GM21737 (cell line): ENCODE data around the gene ZMYM4.

ENCODE experiments used
- ATAC-seq: cut with Tn5 transposase; IDR thresholded peaks from one replicate; pipeline ENCODE4 v1.9.1; 2021; ENCODE audit warnings: mild to moderate bottlenecking, moderate library complexity; ENCODE audit not compliant: unreplicated experiment

The ZMYM4 gene

DNA sequence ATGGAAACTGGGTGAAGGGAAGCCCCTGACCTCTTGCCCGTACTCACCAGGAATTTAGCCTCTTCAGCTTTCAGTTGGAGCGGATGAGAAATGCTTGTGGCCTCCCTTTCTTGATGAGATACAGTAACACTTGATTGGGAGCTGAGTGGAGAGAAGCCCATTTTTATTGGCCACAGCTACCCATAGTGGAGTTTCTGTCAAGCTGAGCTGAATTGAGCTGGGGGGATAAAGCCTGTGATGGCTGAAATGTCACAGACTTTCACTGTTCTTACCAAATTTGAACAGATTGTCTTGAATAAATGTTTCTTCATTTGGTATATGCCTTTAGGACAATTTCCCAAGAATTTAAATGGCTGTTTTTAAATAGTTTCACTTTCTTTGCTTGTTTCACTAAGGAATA lies 125.9 kb downstream of the ZMYM4 start:
- ATAC-seq, result no peak

DNA sequence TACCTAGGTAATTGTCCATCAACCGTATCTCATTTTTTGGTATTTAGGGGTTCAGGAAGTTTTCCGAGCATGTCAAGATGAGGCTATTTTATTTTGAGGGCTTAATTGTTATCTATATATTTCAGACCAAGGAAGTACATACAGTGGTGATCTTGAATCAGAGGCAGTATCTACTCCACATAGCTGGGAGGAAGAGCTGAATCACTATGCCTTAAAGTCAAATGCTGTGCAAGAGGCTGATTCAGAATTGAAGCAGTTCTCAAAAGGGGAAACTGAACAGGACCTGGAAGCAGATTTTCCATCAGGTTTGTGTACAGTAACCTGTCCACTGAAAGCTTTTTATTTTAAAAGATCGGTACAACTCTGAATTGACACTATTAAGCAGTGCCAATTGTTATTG lies 130.2 kb downstream of the ZMYM4 start:
- no peak for ATAC-seq

DNA sequence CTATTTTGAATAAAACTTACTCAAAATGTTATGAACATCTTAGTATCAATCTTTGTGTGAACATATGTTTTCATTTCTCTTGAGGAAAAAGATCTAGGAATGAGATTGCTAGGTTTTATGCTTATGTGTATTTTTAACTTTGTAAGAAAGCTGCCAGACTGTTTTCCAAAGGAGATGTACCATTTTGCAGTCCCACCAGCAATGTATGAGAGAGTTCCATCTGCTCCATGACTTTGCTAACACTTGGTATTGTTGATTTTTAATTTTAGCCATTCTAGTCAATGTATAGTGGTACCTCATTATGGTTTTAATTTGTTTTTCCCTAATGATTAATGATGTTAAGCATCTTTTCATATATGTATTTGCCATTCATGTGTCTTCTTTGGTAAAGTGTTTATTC lies 132.5 kb downstream of the ZMYM4 start:
- no peak for ATAC-seq

DNA sequence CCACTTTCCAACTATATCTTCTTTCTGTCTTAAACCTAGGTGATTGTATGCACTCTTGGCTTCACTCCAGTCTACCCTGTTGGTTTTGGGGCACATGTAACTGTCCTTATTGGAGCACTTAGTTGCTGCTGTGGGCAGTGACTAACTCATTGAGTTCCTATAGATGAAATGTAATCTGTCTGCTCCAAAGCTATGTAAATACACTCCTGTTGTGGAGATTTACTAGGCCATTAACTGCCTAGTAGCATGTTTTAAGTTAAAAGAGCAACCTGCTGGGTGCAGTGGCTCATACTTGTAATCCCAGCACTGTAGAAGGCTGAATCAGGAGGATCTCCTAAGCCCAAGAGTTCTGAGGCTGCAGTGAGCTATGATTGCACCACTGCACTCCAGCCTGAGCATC lies 137.6 kb downstream of the ZMYM4 start:
- ATAC-seq, result no peak

DNA sequence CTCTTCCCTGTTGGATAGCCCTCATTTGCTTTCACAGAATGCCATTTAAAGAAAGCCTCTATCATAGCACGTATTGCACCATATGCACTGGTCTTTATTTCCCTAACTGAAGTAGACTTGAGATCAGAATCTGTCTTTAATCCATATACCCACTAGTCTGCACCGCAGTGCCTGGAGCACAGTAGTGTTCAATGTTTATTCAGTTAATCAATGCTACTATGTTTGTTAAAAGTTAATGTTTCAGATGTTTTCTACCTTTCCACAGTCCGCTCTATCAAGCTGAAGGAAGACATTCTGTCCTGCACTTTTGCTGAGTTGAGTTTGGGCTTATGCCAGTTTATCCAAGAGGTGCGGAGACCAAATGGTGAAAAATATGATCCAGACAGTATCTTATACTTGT lies 139.2 kb downstream of the ZMYM4 start:
- ATAC-seq, result no peak

DNA sequence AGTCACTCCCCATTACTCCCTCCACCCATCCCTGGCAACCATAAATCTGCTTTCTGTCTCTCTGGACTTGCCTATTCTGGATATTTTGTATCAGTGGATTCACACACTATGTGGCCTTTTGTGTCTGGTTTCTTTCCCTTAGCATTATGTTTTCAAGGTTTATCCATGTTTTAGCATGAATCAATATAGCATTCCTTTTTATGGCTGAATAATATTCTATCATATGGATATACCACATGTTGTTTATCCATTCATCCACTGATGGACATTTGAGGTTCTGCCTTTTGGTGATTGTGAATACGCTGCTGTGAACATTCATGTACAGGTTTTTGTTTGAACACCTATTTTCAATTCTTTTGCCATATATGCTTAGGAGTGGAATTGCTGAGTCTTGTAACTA lies 140.4 kb downstream of the ZMYM4 start:
- ATAC-seq, result no peak

DNA sequence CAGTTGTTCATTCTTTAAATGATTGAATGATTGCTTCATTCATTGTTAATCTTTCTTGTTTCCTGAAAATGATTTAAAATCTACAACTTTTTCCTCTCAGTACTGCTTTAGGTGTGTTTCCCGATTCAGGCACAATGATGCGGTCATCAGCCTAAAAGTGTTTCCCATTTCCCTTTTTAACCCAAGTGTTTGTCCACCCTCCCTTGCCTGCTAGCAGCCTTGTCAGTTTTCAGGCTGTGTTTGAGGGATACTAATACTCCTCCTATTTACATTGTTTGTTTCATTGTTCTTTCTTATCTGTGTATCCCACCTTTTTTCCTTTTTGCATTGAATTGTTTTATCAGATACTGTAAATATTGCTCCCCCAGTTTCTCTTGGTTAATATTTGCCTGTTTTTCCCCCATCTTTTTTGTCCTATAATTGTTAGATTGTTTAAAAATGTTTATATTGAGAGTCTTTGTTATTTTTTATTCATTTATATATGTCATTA lies 157.6 kb downstream of the ZMYM4 start:
- ATAC-seq, result no peak

DNA sequence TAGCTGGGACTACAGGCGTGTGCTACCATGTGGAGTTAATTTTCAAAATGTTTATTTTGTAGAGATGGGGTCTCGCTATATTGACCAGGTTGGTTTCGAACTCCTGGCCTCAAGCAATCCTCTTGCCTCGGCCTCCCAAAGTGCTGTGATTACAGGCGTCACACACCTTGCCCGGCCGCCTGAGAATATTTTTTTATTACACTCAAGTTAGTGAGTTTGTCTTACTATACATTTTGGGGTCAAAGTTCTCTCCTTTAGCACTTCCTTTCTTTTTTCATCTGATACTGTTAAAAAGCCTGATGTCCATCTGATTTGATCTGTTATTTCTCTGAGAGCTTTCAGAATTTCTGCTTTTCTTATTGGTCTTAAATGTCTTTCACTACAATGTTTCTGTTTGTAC lies 159.9 kb downstream of the ZMYM4 start:
- ATAC-seq, result no peak

DNA sequence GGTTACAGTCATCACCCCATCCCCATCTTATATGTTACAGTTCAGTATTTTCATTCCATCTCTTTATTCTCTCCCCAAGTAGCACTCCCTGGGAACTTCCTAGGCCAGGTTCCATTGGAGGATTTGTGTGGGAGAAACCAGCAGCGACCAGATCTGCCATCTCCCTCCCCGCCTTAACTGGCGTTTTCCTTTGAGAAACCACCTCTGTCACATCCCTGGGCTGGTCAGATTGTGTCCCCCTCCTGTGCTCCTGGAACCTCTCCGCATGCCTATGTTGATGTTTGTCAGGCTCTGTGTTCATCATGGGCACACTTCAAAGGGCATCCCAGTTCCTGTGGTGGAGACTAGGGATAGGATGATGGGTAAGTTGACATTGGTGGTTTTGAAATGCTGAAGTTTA lies 162.3 kb downstream of the ZMYM4 start:
- no peak for ATAC-seq

DNA sequence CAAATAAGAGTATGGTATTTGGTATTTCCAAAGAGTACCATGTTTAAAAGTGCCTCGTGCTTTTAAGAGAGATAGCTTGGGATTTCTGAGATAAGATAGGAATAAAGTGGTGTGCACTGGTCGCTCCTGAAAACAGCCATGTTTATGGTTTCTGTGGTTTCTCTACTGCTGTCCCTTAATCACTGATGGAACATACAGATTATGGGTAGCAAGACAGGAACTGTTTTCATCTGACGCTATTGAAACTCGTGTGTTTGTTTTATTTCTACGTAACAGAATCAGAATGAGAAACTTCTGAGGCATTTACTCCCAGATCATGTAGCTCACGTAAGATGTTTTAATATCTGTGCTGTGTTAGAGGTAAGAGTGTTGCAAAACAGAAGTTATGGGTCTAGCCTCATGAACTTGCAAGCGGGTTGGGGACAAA lies 162.7 kb downstream of the ZMYM4 start:
- ATAC-seq, result no peak

DNA sequence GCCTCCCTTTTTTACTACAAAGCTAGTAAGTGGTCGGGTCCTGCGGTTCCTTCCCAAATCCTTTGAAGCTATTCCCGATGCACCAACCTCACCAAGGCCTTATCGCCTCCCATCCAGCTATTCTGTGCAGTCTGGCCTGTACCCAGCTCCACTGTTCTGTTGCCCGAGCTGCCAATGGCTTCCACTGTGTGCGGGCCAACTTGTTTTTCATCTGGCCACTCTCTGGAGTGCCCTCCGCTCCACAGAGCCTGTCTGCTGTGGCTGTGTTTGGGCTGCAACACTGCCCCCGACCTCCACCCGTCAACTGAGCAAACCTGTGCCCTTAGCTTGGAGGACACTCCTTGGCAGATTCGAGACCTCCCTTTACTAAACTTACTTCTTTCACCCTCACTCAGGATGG lies 163.7 kb downstream of the ZMYM4 start:
- ATAC-seq, result no peak

DNA sequence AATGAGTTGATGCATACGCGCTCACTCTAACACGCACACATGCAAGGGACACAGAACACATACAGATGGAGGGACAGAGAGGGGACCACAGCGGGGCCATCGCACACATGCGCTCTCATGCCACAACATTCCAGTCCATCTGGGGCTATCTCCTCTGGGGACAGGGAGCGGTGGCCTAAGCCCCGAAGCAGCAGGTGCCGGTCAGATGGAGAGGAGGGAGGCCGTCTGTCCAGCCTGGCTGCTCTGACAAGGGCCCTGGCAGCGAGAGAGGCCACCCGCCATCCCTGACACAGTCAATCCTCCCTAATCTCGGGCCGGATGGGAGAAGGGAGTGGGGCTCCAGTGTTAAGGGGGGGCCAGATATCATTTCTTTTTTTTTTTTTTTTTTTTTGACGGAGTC lies 165.2 kb downstream of the ZMYM4 start:
- ATAC-seq, result no peak

DNA sequence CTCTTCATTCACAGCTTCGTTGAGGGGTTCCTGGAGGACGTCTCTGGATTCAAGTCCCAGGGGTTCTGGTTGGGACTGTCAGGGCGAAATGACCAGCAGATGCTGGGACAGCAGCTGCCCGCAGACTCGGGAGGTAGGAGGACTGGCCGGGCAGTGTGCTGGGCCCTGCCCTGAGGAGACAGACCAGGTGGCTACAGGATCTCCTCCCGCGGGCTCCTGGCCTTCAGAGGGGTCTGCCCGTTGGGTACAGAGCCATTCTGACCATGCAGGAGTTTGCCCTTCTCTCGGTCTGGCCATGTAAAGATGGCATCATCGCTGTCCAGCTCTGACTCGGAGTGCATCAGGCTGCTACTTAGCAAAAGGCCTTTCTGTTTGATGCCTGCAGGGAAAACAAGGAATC lies 166.2 kb downstream of the ZMYM4 start:
- ATAC-seq, result no peak

DNA sequence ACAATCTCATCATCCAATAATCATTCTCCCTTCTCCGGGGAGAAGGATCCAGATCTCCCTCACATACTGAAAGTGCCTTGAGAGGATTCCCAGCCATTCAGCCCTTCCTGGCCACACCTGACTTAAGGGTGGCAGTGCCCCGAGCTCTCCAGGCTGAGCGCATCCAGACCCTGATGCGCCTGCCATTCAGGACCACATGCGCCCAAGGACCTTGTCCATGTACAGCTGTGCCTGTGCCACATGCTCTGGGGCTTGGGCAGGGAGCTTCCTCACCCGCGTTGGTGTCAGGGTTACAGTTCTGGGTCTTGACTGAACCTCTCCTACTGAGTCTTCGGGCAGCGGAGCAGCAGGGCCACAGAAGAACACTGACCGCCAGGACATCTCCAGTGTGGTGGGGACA lies 167.6 kb downstream of the ZMYM4 start:
- ATAC-seq, result no peak

DNA sequence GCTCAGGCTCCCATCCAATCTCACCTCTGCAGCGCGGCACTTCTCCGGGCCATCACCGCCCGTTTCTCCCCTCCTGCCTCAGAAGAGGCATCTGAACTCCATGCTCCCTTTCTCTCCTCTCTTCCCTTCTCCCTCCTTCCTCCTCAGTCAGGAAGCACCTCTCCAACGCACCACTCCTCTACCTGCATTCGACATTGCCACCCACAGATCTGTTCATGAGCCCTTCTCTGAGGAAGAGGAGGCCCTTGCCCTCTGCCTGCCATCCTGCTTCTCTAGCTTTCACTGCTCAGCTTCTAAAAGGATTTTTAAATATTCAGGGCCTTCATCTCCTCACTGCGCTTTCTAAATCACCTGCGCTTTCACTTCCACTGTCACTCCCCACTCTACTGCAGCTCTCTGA lies 168.7 kb downstream of the ZMYM4 start:
- ATAC-seq, result no peak

DNA sequence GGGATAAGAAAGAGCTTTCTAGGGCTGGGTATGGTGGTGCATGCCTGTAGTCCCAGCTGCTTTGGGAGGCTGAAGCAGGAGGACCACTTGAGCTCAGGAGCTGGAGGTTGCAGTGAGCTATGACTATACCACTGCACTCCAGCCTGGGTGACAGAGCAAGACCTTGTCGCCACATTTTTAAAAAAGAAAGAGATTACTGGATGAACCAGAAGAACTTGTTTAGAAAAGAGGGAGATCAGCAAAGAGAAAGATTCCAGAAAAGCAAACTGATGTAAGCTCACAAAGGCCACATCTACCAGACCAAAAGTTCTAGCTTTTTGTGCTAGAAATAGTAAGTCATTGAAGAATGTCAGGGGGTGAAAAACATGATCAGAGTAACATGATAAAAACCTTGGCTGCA lies 171.1 kb downstream of the ZMYM4 start:
- ATAC-seq, result no peak

DNA sequence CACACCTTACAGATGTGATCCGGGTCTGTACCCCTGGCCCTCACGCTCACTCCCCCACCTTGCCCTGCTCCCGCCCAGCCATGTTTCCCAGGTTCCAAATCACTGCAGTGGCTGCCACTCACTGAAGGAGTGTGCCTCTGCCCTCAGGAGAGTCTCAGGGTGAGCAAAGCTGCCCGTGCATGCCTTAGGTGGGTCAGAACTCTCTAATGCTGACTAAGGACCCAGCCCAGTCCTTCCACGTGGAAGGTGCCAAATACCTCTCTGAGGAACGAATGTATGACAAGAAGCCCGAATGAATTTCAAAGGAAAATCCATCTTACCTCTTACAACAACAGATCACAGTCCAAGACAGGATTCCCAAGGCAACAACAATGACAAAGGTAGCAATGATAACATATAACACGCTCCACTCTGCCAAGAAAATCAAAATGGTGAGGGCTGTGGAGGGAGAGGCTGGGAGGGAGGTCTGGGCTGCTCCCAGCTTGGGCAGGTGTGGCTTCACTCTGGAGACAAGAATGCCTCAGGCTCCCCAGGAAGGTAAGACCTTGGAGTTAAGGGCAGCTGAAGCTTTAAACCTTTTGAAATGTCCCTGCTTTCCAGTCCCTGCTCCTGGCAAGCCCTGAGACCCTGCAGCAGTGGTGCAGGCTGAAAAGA lies 173.5 kb downstream of the ZMYM4 start:
- ATAC-seq, result no peak

DNA sequence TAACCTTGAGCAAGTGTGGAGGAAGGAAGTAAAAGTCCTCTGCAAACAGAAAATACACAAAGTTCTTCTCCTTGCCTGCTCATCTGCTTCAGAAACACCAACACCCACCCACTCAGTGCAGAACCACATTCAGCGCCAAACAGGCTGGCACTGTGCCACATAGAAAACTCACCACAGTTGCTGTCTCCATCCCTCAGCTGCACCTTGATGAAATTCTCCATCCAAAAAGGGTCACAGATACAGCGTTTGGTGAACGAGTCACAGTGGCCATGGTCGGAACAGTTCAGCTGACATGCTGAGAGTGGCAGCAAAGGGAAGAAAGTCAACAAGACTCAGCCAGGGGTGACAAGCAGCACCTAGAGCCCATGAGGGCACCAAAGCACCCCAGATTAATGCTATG lies 174.2 kb downstream of the ZMYM4 start:
- no peak for ATAC-seq

DNA sequence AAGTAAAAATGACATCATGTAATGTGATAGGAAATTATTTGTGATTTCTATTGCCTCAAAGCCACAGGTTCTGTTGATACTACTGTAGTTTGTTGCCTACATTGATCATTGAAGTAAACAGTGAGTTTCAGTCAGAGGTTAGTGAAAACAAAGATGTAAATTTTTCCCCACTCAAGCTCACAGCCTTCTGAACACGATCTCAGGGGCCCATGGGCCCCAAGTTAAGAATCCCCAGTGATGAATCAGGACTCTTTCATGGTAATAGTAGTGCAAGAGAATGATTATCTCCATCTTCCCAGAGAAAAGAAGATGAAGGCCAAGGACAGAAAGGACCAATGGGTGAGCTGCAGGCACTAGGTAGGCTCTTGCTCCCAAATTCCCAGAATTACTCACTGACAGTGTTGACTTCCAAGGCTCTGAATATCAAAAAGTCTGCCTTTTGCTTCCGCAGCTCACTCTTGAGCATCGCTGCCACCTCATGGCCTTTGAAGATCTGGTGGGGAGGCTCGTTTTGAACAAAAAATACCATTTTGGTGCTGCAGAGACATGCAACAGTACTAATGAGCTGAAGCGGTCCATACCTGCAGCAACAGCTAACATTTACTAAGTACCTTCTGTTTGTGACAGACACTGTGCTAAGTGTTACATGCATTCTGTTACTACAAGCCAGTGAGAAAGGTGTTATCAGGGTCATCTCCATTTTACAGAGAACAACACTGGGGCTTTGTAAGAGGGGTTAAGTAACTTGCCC lies 175.4 kb downstream of the ZMYM4 start:
- no peak for ATAC-seq

DNA sequence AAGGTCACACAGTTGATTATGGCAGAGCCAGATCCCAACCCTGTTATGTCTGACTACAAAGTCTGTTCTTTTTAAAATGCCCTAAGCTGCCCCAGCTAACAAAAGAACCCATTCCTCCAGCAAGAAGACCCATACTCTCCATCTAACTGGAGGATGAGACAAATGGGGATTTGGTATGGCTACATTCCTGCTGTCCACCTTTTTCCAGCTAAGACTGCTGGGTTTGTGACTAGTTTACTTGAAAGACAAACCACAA lies 175.9 kb downstream of the ZMYM4 start:
- no peak for ATAC-seq

DNA sequence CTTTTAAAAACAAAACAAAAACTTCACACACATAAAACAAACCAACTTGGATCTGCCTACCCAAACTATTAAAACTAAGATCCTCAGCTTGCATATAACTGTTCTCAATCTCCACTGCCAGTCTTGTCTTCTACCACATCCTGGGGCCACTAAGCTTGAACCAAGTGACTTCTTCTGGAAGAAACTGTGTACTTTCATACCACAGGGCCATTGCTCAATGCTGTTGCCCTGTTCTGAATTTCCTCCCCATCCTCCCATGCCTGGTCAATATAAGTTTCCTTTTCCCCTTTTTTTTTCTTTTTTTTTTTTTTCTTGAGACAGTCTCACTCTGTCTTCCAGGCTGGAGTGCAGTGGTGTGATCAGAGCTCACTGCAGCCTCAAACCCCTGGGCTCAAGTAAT lies 178.8 kb downstream of the ZMYM4 start:
- ATAC-seq, result no peak

DNA sequence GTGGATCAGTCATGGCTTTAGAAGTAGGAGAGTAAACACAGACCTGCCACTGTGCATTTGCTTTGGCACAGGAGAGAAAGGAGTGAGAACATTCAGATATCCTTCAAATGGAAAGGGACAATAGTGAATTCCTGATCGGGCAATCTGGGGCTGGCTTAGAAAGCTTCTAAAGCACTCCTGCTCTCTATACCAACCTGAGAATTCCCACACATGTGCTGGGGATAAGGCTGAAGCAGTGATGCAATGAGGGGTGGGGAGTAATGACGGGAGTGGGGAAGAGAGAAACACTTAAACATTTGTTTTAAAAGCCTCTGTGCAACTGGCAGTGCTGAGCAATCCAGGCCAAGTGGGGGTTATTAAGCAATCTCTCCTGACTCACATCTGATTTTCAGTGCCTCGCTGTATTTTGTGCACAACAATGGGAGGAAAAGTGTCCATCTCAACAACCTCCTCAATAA lies 179.9 kb downstream of the ZMYM4 start:
- no peak for ATAC-seq
